Stomach smooth muscle (tissue), 2 donors: ENCODE results near the gene TMEM165.

ENCODE experiments used
- H3K27ac ChIP-seq: one replicate; pipeline ENCODE4 v1.7.0; 2013; ENCODE audit warnings: mild to moderate bottlenecking, low read length, inconsistent platforms
- H3K27me3 ChIP-seq, 2 donors: one replicate each; pipeline ENCODE4 v1.7.0; 2013; ENCODE audit warnings: low read length in 2 of 2; ENCODE audit not compliant: insufficient read depth in 2 of 2, control insufficient read depth in 1 of 2
- H3K36me3 ChIP-seq, 2 donors: one replicate each; pipeline ENCODE4 v1.7.0; 2013; ENCODE audit warnings: low read length in 2 of 2; ENCODE audit not compliant: control insufficient read depth in 2 of 2, insufficient read depth in 2 of 2
- H3K4me1 ChIP-seq: one replicate; pipeline ENCODE4 v1.7.0; 2013; ENCODE audit warnings: low read length; ENCODE audit not compliant: control insufficient read depth, insufficient read depth
- H3K4me3 ChIP-seq, 2 donors: one replicate each; pipeline ENCODE4 v1.7.0; 2013; ENCODE audit warnings: low read length in 2 of 2
- H3K9ac ChIP-seq, 2 donors: one replicate each; pipeline ENCODE4 v1.7.0; 2013; ENCODE audit warnings: low read length in 2 of 2, mild to moderate bottlenecking in 1 of 2
- H3K9me3 ChIP-seq, 2 donors: one replicate each; pipeline ENCODE4 v1.7.0; 2013; ENCODE audit warnings: low read length in 2 of 2; ENCODE audit not compliant: control insufficient read depth in 2 of 2
- donor health status: healthy.
- donor health status: Pancreatic carcinoma.

TMEM165 gene

GRCh38 chr4:55437356-55437796 is 41.6 kb downstream of the TMEM165 start:
- no peaks in the 10 kb centered on the region for H3K4me1 ChIP-seq
- H3K9ac ChIP-seq = no peak overlapping the region
- no peak overlapping the region for H3K4me3 ChIP-seq
- no peak overlapping the region for H3K27ac ChIP-seq
- no peaks in the 10 kb centered on the region for H3K9me3 ChIP-seq
- no peaks in the 10 kb centered on the region for H3K27me3 ChIP-seq
- H3K36me3 ChIP-seq = peaks cover 5 to 35% of the 10 kb centered on the region in 2 donors

GRCh38 chr4:55437823-55438222 is 42.1 kb downstream of the TMEM165 start:
- Histone ChIP-seq H3K27ac (no peak overlapping the region), H3K27me3 (no peaks in the 10 kb centered on the region), H3K4me3 (no peak overlapping the region), H3K9me3 (no peaks in the 10 kb centered on the region), H3K9ac (no peak overlapping the region), H3K4me1 (no peaks in the 10 kb centered on the region), H3K36me3 (peaks cover 5 to 32% of the 10 kb centered on the region in 2 donors)

GRCh38 chr4:55438314-55438713 is 42.6 kb downstream of the TMEM165 start:
- Histone ChIP-seq H3K4me1 (no peaks in the 10 kb centered on the region), H3K27me3 (no peaks in the 10 kb centered on the region), H3K9ac (no peak overlapping the region), H3K27ac (no peak overlapping the region), H3K4me3 (no peak overlapping the region), H3K36me3 (peaks cover 5 to 28% of the 10 kb centered on the region in 2 donors), H3K9me3 (no peaks in the 10 kb centered on the region)

- Histone ChIP-seq H3K27me3 (no peaks in the 10 kb centered on the region), H3K27ac (no peak overlapping the region), H3K9me3 (no peaks in the 10 kb centered on the region), H3K9ac (no peak overlapping the region), H3K4me3 (no peak overlapping the region), H3K4me1 (no peaks in the 10 kb centered on the region), H3K36me3 (peaks cover 5 to 24% of the 10 kb centered on the region in 2 donors)
Measured at GRCh38 chr4:55439023-55439422, 43.3 kb downstream of the TMEM165 start.

- Histone ChIP-seq H3K9ac (no peak overlapping the region), H3K4me1 (no peaks in the 10 kb centered on the region), H3K9me3 (no peaks in the 10 kb centered on the region), H3K27me3 (no peaks in the 10 kb centered on the region), H3K4me3 (no peak overlapping the region), H3K36me3 (peaks cover 2 to 24% of the 10 kb centered on the region in 2 donors), H3K27ac (no peak overlapping the region)
Measured at GRCh38 chr4:55440786-55441185, 45.0 kb downstream of the TMEM165 start.

GRCh38 chr4:55442541-55442940 is 46.8 kb downstream of the TMEM165 start:
- Histone ChIP-seq H3K9ac (no peak overlapping the region), H3K27me3 (no peaks in the 10 kb centered on the region), H3K36me3 (peaks cover 2 to 22% of the 10 kb centered on the region in 2 donors), H3K4me1 (no peaks in the 10 kb centered on the region), H3K4me3 (no peak overlapping the region), H3K9me3 (no peaks in the 10 kb centered on the region), H3K27ac (no peak overlapping the region)

GRCh38 chr4:55444827-55445226 is 49.1 kb downstream of the TMEM165 start:
- H3K27ac ChIP-seq = no peak overlapping the region
- H3K4me3 ChIP-seq = no peak overlapping the region
- no peaks in the 10 kb centered on the region for H3K27me3 ChIP-seq
- H3K36me3 ChIP-seq = peaks cover 3 to 13% of the 10 kb centered on the region in 2 donors
- no peaks in the 10 kb centered on the region for H3K4me1 ChIP-seq
- no peaks in the 10 kb centered on the region for H3K9me3 ChIP-seq
- no peak overlapping the region for H3K9ac ChIP-seq

GRCh38 chr4:55445921-55446577 is 50.3 kb downstream of the TMEM165 start:
- Histone ChIP-seq H3K4me3 (no peak overlapping the region), H3K36me3 (peaks cover 5 to 10% of the 10 kb centered on the region in 2 donors)

GRCh38 chr4:55446578-55446922 is 50.8 kb downstream of the TMEM165 start:
- H3K9ac ChIP-seq = no peak overlapping the region
- no peaks in the 10 kb centered on the region for H3K27me3 ChIP-seq
- no peaks in the 10 kb centered on the region for H3K9me3 ChIP-seq
- no peaks in the 10 kb centered on the region for H3K4me1 ChIP-seq
- no peak overlapping the region for H3K4me3 ChIP-seq
- peaks cover 5% of the 10 kb centered on the region in 2 donors for H3K36me3 ChIP-seq
- H3K27ac ChIP-seq = no peak overlapping the region

More at GRCh38 chr4:55445921-55446577, 50.3 kb downstream of the TMEM165 start:
- H3K4me1 ChIP-seq = no peaks in the 10 kb centered on the region
- no peaks in the 10 kb centered on the region for H3K9me3 ChIP-seq
- no peaks in the 10 kb centered on the region for H3K27me3 ChIP-seq
- no peak overlapping the region for H3K27ac ChIP-seq
- H3K9ac ChIP-seq = no peak overlapping the region

GRCh38 chr4:55447108-55447708 is 51.5 kb downstream of the TMEM165 start:
- H3K4me3 ChIP-seq = no peak overlapping the region
- H3K27me3 ChIP-seq = no peaks in the 10 kb centered on the region
- H3K9ac ChIP-seq = no peak overlapping the region
- peaks cover 7 to 9% of the 10 kb centered on the region in 2 donors for H3K36me3 ChIP-seq
- no peaks in the 10 kb centered on the region for H3K9me3 ChIP-seq
- H3K4me1 ChIP-seq = no peaks in the 10 kb centered on the region
- H3K27ac ChIP-seq = no peak overlapping the region

GRCh38 chr4:55447831-55448230 is 52.1 kb downstream of the TMEM165 start:
- Histone ChIP-seq H3K9ac (no peak overlapping the region), H3K4me1 (no peaks in the 10 kb centered on the region), H3K27me3 (no peaks in the 10 kb centered on the region), H3K27ac (no peak overlapping the region), H3K9me3 (no peaks in the 10 kb centered on the region), H3K4me3 (no peak overlapping the region), H3K36me3 (peaks cover 9 to 10% of the 10 kb centered on the region in 2 donors)
